ENCODE measurements around the gene SYNE1. TPM values are rescaled to one million over a fixed set of nuclear protein-coding genes. Genes with fewer than 3 reads are reported as not detected.
"Not testable (repeated sequence)": the region's sequence is repeated elsewhere in the genome, so short reads cannot be mapped to it uniquely, and the experiment has no call there.

The SYNE1 gene
- total RNA-seq, 2 donors from 2014 or later = 135 to 184 TPM

GRCh38 chr6:152110886-152111820 is 526.0 kb downstream of the SYNE1 start:
- DNase-seq (ENCODE audit: low spot score) = no peak
- intact Hi-C loops (cut with DNase I) = no loop called here

DNA sequence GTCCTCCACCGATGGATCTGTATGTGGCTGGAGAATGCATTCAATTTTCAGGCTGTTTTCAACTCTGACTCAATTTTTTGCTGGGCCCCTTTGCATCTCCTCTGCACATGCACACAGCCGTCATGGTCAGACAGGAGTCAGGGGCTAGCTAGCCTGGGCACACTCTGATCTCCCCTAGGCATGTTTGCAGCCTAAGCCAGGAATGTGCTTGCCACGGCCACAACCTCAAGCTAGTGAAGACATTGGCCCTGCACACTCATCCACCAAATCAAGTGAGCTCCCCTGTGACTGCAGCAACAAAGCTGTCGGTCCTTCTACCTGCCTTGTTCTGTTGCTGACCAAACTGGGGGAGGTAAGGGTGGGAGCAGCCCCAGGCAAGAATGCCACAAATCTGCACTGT is 529.2 kb downstream of the SYNE1 start:
- intact Hi-C loops (cut with DNase I) = no loop called here
- no peak for DNase-seq (ENCODE audit: low spot score)

DNA sequence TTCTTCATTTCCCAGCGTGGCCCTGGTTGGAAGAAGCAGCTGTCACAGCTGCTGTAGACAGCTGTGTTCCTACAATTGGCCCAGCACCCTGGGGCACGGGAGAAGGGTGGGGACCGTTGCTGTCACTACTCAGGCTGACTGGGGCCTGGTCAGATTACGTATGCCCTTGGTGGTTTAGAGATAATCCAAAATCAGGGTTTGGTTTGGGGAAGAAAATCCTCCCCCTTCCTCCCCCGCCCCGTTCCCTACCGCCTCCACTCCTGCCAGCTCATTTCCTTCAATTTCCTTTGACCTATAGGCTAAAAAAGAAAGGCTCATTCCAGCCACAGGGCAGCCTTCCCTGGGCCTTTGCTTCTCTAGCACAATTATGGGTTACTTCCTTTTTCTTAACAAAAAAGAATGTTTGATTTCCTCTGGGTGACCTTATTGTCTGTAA is 537.0 kb downstream of the SYNE1 start:
- intact Hi-C loops (cut with DNase I) = no loop called here

GRCh38 chr6:152099446-152100182 is 537.5 kb downstream of the SYNE1 start:
- intact Hi-C loops (cut with DNase I) = no loop called here
- DNase-seq (ENCODE audit: low spot score) = no peak

More for the DNA sequence above, 537.0 kb downstream of the SYNE1 start:
- no peak for DNase-seq (ENCODE audit: low spot score)

DNA sequence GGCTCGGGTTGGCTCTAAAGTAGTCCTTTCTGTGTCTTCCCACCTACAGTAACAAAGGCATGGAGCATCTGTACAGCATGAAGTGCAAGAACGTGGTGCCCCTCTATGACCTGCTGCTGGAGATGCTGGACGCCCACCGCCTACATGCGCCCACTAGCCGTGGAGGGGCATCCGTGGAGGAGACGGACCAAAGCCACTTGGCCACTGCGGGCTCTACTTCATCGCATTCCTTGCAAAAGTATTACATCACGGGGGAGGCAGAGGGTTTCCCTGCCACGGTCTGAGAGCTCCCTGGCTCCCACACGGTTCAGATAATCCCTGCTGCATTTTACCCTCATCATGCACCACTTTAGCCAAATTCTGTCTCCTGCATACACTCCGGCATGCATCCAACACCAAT is 538.5 kb downstream of the SYNE1 start:
- intact Hi-C loops (cut with DNase I) = no loop called here
- no peak for DNase-seq (ENCODE audit: low spot score)

GRCh38 chr6:152096863-152097496 is 540.2 kb downstream of the SYNE1 start:
- no peak for DNase-seq (ENCODE audit: low spot score)
- intact Hi-C loops (cut with DNase I) = no loop called here

DNA sequence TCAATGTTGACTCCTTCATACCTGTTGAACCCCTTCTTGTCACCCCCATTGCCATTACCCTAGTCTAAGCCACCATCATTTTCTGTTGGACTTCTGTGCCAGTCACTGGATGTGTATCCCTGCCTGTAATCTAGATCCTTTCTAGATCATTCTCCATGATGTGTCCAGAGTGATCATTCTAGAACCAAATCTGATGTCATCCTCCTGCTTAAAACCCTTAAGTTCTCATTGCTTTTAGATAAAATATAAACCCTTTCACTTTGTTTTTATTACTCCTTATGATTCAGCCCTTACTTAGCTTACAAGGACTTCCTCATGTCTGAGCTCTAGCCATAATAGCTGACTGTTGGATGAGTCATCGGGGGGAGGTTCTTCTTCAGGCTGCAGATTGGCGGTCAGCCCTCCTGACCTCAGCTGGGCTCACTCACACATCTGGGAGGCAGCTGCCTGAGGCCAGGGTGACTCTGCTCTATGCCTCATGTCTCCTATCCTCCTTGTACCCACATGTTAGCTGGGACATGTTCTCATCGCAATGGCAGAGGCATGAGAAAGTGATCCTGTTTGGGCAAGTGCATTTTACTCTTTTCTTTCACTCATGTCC is 542.1 kb downstream of the SYNE1 start:
- intact Hi-C loops (cut with DNase I) = no loop called here
- peak; percentile 94 for DNase-seq (ENCODE audit: low spot score)

- intact Hi-C loops (cut with DNase I) = no loop called here
- no peak for DNase-seq (ENCODE audit: low spot score)
Observed at GRCh38 chr6:152094276-152094675, 542.9 kb downstream of the SYNE1 start.

- intact Hi-C loops (cut with DNase I) = no loop called here
- no peak for DNase-seq (ENCODE audit: low spot score)
Observed at GRCh38 chr6:152093711-152094110, 543.5 kb downstream of the SYNE1 start.

- intact Hi-C loops (cut with DNase I) = no loop called here
- no peak for DNase-seq (ENCODE audit: low spot score)
Observed at GRCh38 chr6:152091851-152092341, 545.3 kb downstream of the SYNE1 start.

- DNase-seq (ENCODE audit: low spot score) = no peak
Observed at GRCh38 chr6:152091201-152091600, 546.0 kb downstream of the SYNE1 start.

DNA sequence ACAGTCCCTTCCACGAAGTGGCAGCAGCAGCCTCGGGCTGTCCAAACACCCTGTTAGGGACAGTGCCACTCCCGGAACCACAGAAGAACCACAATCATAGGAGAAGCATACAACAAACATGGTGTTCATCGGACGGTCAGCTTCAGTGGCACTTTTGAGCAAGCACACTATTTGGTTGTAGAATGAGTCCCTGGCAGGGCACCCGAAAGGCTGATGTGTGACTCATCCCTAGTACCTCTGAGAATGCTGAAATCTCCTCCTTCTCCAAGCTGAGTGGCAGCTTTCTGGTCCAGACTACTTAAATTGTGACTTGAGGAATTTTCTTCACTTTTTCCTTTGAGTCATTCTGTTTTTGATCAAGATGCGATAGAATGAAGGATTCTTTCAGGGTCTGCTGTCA is 547.2 kb downstream of the SYNE1 start:
- intact Hi-C loops (cut with DNase I) = no loop called here
- DNase-seq (ENCODE audit: low spot score) = no peak

More at GRCh38 chr6:152091201-152091600, 546.0 kb downstream of the SYNE1 start:
- intact Hi-C loops (cut with DNase I) = no loop called here

DNA sequence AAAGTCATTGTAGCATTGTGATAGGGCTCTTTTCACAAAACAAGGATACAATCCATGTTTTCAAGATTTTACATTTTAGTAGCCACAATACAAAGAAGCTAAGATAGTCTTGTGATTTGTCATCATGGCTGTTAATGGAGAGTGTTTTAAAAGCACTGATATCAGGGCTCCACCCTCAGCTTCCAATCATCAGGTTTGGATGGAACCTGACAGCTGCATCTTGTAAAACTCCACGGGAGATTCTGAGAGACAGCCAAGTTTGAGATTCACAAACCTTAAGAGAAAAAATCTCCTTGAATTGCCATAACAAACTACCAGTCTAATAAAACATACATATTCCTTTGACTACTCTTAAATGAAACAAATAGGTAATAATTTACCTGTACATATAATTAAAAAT is 549.5 kb downstream of the SYNE1 start:
- intact Hi-C loops (cut with DNase I) = no loop called here
- DNase-seq (ENCODE audit: low spot score) = no peak

DNA sequence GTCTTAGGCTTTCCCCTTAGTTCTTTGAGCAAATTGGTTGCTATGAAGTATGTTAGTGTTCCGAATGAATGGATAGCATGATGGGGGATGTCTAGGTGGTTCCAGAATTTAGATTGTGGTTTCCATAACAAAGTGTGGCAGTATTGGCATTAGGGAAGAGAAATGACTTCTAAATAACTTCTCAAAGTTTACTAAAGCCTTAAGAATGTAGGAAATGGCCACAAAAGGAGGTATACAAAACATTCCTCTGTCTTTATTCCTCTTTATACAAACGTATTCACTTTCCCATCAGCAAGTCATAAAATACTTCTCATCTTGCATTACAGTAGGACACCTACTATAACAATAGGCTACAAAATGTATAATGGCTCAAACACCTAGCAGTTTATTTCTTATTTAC is 550.1 kb downstream of the SYNE1 start:
- DNase-seq (ENCODE audit: low spot score) = no peak
- intact Hi-C loops (cut with DNase I) = no loop called here

DNA sequence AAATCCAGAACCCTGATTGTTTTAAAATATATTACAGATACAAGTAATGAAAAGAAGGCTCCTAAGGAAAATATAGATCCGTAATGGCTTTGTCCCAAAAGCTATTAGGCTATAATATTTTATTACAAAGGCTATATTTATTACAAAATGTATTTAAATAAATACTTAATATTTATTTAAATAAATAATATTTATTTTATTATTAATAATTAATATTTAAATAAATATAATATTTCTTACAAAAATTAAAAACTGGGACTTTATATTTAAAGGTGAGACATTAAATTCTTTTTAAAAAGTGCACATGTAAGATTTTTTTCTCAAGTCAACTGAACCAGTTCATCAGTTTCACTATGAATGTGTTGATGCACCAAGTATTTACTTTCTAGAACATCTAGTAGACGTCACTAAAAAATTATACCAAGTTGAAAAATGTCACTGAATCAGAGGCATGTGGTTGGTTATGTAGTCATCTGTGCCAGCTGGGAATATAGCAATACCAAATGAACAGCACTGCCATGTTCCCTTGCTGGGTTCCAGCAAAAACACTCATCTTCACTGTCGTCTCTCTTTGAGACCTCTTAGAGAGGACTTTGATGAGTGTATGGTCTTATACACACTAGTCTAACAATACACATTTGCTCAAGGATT is 550.8 kb downstream of the SYNE1 start:
- intact Hi-C loops (cut with DNase I) = no loop called here
- DNase-seq (ENCODE audit: low spot score) = no peak

DNA sequence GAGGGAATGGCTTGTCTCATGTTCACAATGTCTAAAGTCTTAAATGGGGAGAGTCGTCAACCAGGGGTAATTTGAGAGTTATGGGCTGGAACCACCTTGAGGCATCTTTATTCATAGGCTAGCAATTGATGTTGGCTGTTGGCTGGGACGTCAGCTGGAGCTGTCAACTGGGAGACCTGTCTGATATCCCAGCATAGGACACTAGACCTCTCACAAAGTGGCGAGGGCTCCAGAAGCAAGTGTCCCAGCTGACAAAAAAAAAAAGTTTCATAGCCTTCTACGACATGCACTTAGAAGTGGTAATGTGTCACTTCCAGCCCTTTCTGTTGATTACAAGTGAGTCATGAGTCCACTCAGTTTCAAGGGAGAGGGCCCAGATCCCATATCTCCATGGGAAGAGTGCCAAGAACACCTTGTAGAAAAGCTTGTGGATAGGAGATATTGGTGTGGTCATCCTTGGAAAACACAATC is 551.7 kb downstream of the SYNE1 start:
- intact Hi-C loops (cut with DNase I) = no loop called here
- DNase-seq (ENCODE audit: low spot score) = no peak

DNA sequence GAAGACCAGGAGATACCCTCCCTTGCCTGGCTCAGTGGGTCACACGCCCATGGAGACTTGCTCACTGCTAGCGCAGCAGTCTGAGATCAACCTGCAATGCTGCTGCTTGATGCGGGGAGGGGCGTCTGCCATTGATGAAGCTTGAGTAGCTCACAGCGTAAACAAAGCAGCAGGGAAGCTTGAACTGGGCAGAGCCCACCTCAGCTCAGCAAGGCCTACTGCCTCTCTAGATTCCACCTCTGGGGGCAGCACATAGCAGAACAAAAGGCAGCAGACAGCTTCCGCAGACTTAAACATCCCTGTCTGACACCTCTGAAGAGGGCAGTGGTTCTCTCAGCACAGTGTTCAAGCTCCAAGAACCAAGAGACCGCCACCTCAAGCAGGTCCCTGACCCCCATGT is 558.4 kb downstream of the SYNE1 start:
- intact Hi-C loops (cut with DNase I) = no loop called here
- DNase-seq (ENCODE audit: low spot score) = no peak

DNA sequence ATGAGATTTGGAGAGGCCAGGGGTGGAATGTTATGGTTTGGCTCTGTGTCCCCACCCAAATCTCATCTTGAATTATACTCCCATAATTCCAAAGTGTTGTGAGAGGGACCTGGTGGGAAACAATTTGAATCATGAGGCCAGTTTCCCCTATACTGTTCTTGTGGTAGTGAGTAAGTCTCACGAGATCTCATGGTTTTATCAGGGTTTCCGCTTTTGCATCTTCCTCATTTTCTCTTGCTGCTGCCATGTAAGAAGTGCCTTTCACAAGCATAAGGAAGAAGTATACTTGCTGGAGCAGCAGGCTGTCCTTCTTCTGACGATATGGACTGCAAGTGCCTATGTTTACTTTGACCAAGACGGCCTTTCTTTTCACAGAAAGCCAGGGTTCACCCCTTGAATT is 559.2 kb downstream of the SYNE1 start:
- DNase-seq (ENCODE audit: low spot score) = no peak
- intact Hi-C loops (cut with DNase I) = no loop called here

DNA sequence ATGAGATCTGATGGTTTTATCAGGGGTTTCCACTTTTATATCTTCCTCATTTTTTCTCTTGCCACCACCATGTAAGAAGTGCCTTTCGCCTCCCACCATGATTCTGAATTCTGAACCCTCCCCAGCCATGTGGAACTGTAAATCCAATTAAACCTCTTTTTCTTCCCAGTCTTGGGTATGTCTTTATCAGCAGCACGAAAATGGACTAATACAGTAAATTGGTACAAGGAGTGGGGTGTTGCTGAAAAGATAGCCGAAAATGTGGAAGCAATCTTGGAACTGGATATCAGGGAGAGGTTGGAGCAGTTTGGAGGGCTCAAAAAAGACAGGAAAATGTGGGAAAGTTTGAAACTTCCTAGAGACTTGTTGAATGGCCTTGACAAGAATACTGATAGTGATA is 560.9 kb downstream of the SYNE1 start:
- intact Hi-C loops (cut with DNase I); DNase-seq (ENCODE audit: low spot score): not testable (repeated sequence)

All from posterior vena cava (tissue), 2 donors.